Adipocyte (in vitro differentiated cells): ENCODE data around the gene GARNL3.

Experiments used
- DNase-seq: peaks from one replicate; pipeline ENCODE4 v3.0.0-alpha.2; 2015; ENCODE audit warnings: low read depth
- H3K27me3 ChIP-seq: replicated peaks from 2 replicates; pipeline ENCODE4 v1.7.0; 2013; ENCODE audit warnings: mild to moderate bottlenecking, low read length, moderate library complexity; ENCODE audit not compliant: control insufficient read depth, insufficient read depth
- H3K36me3 ChIP-seq: 2 replicates; pipeline ENCODE4 v1.7.0; 2013; ENCODE audit warnings: low read length, mild to moderate bottlenecking, moderate library complexity; ENCODE audit not compliant: control insufficient read depth, insufficient read depth, severe bottlenecking
- H3K4me1 ChIP-seq: 2 replicates; pipeline ENCODE4 v1.7.0; 2013; ENCODE audit warnings: mild to moderate bottlenecking, low read length, moderate library complexity; ENCODE audit not compliant: control insufficient read depth, insufficient read depth
- H3K4me3 ChIP-seq: 2 replicates; pipeline ENCODE4 v1.7.0; 2013; ENCODE audit warnings: mild to moderate bottlenecking, low read length, moderate library complexity
- H3K9ac ChIP-seq: 2 replicates; pipeline ENCODE4 v1.7.0; 2013; ENCODE audit warnings: mild to moderate bottlenecking, low read length, moderate library complexity
- H3K9me3 ChIP-seq: 2 replicates; pipeline ENCODE4 v1.7.0; 2013; ENCODE audit warnings: mild to moderate bottlenecking, low read length, moderate library complexity; ENCODE audit not compliant: control insufficient read depth

GARNL3 gene

DNA sequence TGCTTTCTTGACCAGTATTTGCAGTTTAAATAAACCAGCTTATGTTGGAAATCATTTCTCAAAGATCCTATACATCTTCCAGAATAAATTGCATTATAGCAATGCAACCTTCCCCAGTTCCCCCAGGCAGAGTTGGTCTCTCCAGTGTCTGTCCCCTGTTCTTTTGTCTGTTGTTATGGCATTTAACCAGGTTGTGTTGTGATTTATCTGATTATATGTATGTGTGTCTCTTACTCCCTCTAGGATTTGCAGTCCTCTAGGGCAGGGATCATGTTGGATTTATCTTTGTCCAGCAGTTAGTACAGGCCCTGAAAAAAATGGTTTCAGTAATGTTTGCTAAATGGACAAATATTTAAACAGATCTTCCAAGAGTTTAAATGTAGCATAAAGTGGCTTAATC lies 17.3 kb downstream of the GARNL3 start:
- H3K27me3 ChIP-seq: peaks cover 55% of the 10 kb centered on the region
- H3K4me1 ChIP-seq: no peaks in the 10 kb centered on the region
- peaks cover 7% of the 10 kb centered on the region for H3K9me3 ChIP-seq
- no peak for DNase-seq
- no peak overlapping the region for H3K9ac ChIP-seq
- H3K4me3 ChIP-seq: no peak overlapping the region
- no peaks in the 10 kb centered on the region for H3K36me3 ChIP-seq

DNA sequence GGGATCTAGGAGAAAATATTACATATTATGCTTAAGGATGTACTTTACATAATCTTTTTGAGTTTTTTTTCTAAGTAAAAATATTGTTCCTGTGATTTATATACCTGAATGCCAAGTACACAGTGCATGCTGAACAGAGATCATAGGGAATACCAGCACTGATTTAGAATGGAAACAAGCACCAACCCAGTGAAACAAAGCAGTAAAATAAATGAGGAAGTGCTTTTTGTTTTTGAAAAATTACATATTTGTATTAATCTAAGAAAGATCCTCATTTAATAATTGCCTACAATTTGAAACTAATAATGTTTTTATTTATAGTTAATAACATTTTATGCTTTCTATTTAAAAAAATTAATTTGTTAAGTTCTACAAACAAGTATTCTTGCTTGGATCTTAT lies 18.0 kb downstream of the GARNL3 start:
- peaks cover 7% of the 10 kb centered on the region for H3K9me3 ChIP-seq
- peaks cover 55% of the 10 kb centered on the region for H3K27me3 ChIP-seq
- no peak overlapping the region for H3K9ac ChIP-seq
- H3K4me1 ChIP-seq: no peaks in the 10 kb centered on the region
- no peak for DNase-seq
- H3K36me3 ChIP-seq: no peaks in the 10 kb centered on the region
- H3K4me3 ChIP-seq: no peak overlapping the region

DNA sequence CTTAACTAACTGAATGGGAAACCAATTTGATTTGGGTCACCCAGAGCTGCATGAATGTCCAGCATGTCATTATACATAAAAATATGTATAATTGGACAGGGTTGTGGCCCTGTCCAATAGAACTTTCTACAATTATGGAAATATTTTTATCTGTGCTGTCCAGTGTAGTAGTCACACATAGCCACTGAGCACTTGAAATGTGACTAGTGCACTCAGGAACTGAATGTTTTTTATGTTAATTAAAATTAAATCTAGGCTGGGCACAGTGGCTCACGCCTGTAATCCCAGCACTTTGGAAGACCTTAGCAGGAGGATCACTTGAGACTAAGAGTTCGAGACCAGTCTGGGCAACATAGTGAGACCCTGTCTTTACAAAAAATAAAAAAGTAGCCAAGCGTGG lies 18.6 kb downstream of the GARNL3 start:
- Histone ChIP-seq H3K36me3 (no peaks in the 10 kb centered on the region), H3K27me3 (peaks cover 59% of the 10 kb centered on the region), H3K9ac (no peak overlapping the region), H3K9me3 (peaks cover 5% of the 10 kb centered on the region), H3K4me3 (no peak overlapping the region), H3K4me1 (no peaks in the 10 kb centered on the region)
- no peak for DNase-seq

DNA sequence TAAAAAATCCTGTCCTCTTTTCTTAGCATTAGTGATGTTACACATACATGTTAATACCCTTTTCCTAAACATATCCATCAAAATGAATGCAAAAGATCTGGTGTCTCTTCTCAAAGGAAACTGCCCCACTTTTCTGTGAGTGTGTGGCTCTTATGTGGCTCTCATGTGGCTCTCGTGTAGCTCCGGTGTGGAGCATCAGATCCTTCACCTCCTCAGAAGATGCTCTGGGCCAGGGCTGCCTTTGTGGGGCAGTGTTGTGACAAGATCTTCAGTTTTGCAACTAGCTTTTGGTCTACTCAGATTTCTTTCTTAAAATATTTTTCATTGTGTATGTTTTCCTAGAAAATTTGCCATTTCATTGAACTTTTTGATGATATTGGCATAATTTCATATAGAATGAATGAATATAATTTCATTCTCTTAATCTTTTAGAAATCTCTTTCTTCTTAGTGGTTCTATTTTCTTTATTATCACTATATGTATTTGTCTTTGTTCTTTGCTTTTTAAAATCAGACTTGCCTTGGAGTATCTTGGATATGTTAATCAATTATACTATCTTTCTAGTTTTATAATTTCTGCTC lies 19.4 kb downstream of the GARNL3 start:
- H3K36me3 ChIP-seq: no peaks in the 10 kb centered on the region
- peaks cover 60% of the 10 kb centered on the region for H3K27me3 ChIP-seq
- DNase-seq: peak; percentile 77
- no peak overlapping the region for H3K4me3 ChIP-seq
- H3K9ac ChIP-seq: no peak overlapping the region
- H3K9me3 ChIP-seq: peaks cover 4% of the 10 kb centered on the region
- no peaks in the 10 kb centered on the region for H3K4me1 ChIP-seq

GRCh38 chr9:127285965-127286364 lies 21.4 kb downstream of the GARNL3 start:
- H3K4me1 ChIP-seq: no peaks in the 10 kb centered on the region
- H3K4me3 ChIP-seq: no peak overlapping the region

GRCh38 chr9:127290561-127291065 lies 26.0 kb downstream of the GARNL3 start:
- Histone ChIP-seq H3K27me3 (peaks cover 85% of the 10 kb centered on the region), H3K9me3 (no peaks in the 10 kb centered on the region), H3K4me3 (no peak overlapping the region), H3K36me3 (no peaks in the 10 kb centered on the region), H3K4me1 (peaks cover 16% of the 10 kb centered on the region), H3K9ac (no peak overlapping the region)
- DNase-seq: no peak

More at GRCh38 chr9:127285965-127286364, 21.4 kb downstream of the GARNL3 start:
- Histone ChIP-seq H3K27me3 (peaks cover 62% of the 10 kb centered on the region), H3K36me3 (no peaks in the 10 kb centered on the region), H3K9ac (no peak overlapping the region), H3K9me3 (no peaks in the 10 kb centered on the region)
- peak; percentile 34 for DNase-seq

DNA sequence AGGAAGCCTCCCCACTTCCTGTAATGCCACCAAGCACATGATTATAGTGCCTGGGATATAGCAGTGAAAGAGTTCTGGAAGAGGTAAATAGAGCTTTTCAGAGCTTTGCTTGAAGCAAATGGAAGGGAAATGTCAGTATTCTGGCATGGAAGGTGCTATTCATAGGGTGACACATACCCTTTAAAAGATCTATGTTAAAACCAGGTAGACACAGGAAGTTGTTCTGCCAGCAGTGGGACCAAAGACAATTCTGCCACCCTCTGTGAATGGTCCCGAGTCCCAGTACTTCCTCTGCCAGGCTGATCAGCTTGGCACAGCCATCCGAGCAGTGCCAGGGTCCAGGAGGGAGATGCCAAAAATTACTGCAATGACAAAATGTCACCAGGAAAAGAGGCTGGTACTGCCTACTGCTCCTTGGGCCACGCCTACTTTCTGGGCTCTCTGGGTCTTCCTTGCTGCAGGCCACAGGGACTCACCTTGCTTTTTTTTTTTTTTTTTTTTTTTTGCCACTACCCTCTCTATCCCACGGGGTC lies 26.7 kb downstream of the GARNL3 start:
- DNase-seq: no peak

DNA sequence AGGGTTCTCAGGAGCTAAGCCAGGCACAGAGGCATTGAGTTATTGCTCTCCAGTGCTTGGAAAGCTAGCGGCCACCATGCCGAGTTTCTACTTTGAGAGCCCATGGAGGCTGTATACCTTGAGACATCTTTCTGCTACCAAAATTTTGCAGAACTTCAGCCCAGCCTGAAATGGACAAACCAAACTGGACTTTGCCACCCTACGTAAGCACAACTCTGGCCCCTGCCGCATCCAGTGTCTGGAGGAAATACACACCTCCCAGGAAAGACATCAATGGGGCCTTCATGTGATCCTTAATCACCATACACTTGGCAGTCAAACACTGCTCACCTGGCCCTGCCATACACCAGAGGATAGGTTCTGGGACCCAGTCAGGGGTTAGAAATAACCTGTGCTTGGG lies 27.8 kb downstream of the GARNL3 start:
- H3K9me3 ChIP-seq: no peaks in the 10 kb centered on the region
- DNase-seq: no peak
- H3K27me3 ChIP-seq: peaks cover 75% of the 10 kb centered on the region
- H3K9ac ChIP-seq: no peak overlapping the region
- H3K4me1 ChIP-seq: peaks cover 16% of the 10 kb centered on the region
- no peak overlapping the region for H3K4me3 ChIP-seq
- H3K36me3 ChIP-seq: no peaks in the 10 kb centered on the region

More for the DNA sequence above, 26.7 kb downstream of the GARNL3 start:
- no peak overlapping the region for H3K4me3 ChIP-seq
- H3K36me3 ChIP-seq: no peaks in the 10 kb centered on the region
- peaks cover 86% of the 10 kb centered on the region for H3K27me3 ChIP-seq
- H3K9me3 ChIP-seq: no peaks in the 10 kb centered on the region
- no peak overlapping the region for H3K9ac ChIP-seq
- H3K4me1 ChIP-seq: peaks cover 16% of the 10 kb centered on the region

DNA sequence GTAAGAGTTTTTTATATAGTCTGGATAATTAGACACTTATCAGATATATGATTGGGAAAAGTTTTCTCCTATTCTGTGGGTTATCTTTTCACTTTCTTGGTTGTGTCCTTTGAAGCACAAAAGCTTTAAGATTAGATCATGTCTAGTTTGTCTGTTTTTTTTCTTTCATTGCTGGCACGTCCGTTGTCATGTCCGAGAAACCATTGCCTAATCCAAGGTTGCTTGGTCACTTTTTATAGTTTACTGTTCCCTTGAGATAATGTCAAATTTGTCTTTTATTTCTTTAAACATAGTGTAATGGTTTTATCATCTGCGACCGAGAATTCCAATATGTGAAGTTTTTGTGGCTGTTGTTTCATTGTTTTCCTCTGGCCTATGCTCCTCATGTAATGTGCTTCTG lies 28.8 kb downstream of the GARNL3 start:
- H3K4me1 ChIP-seq: peaks cover 16% of the 10 kb centered on the region
- H3K9me3 ChIP-seq: no peaks in the 10 kb centered on the region
- no peak overlapping the region for H3K4me3 ChIP-seq
- no peak for DNase-seq
- H3K27me3 ChIP-seq: peaks cover 66% of the 10 kb centered on the region
- no peak overlapping the region for H3K9ac ChIP-seq
- no peaks in the 10 kb centered on the region for H3K36me3 ChIP-seq

DNA sequence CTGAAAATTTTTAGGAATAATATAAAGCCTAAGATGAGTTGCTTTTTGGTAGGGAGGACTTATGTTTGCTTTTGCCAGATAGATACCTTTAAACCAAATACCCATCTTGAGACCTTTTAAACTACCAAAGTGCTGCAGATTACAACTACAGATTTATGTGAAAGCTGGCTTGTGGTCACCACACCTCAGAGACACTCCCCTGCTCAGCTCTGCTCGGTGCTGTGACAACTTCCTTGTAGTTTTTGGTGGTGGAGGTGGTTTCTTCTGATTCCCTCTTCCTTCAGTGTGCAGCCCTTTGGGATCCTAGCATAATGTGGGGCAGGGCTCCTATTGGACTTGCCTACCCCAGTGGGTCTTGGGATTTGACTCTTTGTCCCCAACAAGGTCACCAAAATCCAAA lies 29.2 kb downstream of the GARNL3 start:
- Histone ChIP-seq H3K27me3 (peaks cover 61% of the 10 kb centered on the region), H3K9me3 (no peaks in the 10 kb centered on the region), H3K4me3 (no peak overlapping the region), H3K36me3 (no peaks in the 10 kb centered on the region), H3K4me1 (peaks cover 16% of the 10 kb centered on the region), H3K9ac (no peak overlapping the region)
- no peak for DNase-seq

DNA sequence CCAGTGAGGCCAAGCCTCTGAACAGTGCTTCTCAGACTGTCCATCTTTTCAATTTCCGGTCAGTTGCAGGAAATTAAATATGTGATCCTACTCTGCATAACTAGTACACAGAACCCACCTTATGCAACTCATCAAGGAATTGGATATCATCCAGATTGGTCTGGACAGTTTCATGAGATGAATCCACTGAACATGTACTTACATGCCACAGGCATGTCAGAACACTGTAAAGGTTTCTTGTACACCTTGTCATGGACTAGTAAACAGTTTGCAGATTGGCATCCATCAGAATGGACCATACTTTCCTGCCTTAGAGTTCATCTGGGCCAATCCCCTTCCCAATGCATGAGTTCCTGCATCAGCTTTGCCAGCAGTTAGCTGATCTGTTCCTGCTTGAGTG lies 30.4 kb downstream of the GARNL3 start:
- Histone ChIP-seq H3K36me3 (no peaks in the 10 kb centered on the region), H3K27me3 (peaks cover 49% of the 10 kb centered on the region), H3K9ac (no peak overlapping the region), H3K9me3 (no peaks in the 10 kb centered on the region), H3K4me1 (peaks cover 16% of the 10 kb centered on the region), H3K4me3 (no peak overlapping the region)
- no peak for DNase-seq
